Uterus (tissue), 4 donors: Measurements from ENCODE around the gene SKAP1. TPM values are rescaled to one million over a fixed set of nuclear protein-coding genes. Genes with fewer than 3 reads are reported as not detected.
"Not testable (repeated sequence)": the region's sequence is repeated elsewhere in the genome, so short reads cannot be mapped to it uniquely, and the experiment has no call there.

Experiments used
- DNase-seq, 2 donors: peaks; one replicate each; pipeline ENCODE4 v3.0.0-alpha.2; 2019 to 2020
- H3K27ac ChIP-seq, 2 donors: fragments of 200-600 bp; sonication (generic); 1 replicate in 1 of 2; 2 replicates in 1 of 2; pipeline ENCODE4 v1.5.1; 2016 to 2018
- H3K27me3 ChIP-seq, 2 donors: fragments of 200-600 bp; sonication (generic); one replicate each; pipeline ENCODE4 v1.5.1; 2018 to 2019; ENCODE audit warnings: control low read depth in 1 of 2
- H3K36me3 ChIP-seq, 2 donors: fragments of 200-600 bp; sonication (generic); one replicate each; pipeline ENCODE4 v1.5.1; 2019; ENCODE audit warnings: control low read depth in 1 of 2
- H3K4me1 ChIP-seq, 2 donors: fragments of 200-600 bp; sonication (generic); one replicate each; pipeline ENCODE4 v1.5.1; 2018 to 2019; ENCODE audit warnings: control low read depth in 1 of 2
- H3K4me3 ChIP-seq, 2 donors: fragments of 200-600 bp; sonication (generic); 1 replicate in 1 of 2; 2 replicates in 1 of 2; pipeline ENCODE4 v1.5.1; 2018 to 2019; ENCODE audit warnings: mild to moderate bottlenecking in 1 of 2
- H3K9me3 ChIP-seq, 2 donors: fragments of 200-600 bp; sonication (generic); one replicate each; pipeline ENCODE4 v1.5.1; 2019; ENCODE audit warnings: control low read depth in 1 of 2
- POLR2A ChIP-seq, 2 donors: fragments of 450-650 bp; IDR thresholded peaks; one replicate each; pipeline ENCODE4 v1.6.1; 2016; ENCODE audit warnings: antibody characterized with exemption in 2 of 2, mild to moderate bottlenecking in 1 of 2, moderate library complexity in 1 of 2
- intact Hi-C: fragments of 100-400 bp; cut with DNase I; formaldehyde crosslinking; loops from one replicate; pipeline ENCODE4 v1.15.1; 2023; ENCODE audit warnings: low total_unique reads
- total RNA-seq, 4 donors: library from RNA; depleted of rRNA in 3 of 4; stranded (reverse); fragments of >200 nt in 3 of 4; gene quantifications; one replicate each; pipeline versions ENCODE4 v1.1.0 to v1.2.4, GENCODE V29; 2014 to 2023
- TF ChIP-seq, protein P1 (sequence below), 4 experiments: fragments of 200-600 bp in 2 of 4; fragments of 450-650 bp in 2 of 4; sonication (generic) in 2 of 4; IDR thresholded peaks; one replicate each; pipeline ENCODE4 v1.5.1; 2016 to 2019; ENCODE audit warnings: antibody characterized with exemption in 4 of 4, mild to moderate bottlenecking in 2 of 4, moderate library complexity in 1 of 4
- donor health status: DM: yes; HTN: yes; CAD: no.

SKAP1 gene
- total RNA-seq, 4 donors from 2014 or later = 0.51 to 2.4 (median 1.9) TPM; not detected in 1

DNA sequence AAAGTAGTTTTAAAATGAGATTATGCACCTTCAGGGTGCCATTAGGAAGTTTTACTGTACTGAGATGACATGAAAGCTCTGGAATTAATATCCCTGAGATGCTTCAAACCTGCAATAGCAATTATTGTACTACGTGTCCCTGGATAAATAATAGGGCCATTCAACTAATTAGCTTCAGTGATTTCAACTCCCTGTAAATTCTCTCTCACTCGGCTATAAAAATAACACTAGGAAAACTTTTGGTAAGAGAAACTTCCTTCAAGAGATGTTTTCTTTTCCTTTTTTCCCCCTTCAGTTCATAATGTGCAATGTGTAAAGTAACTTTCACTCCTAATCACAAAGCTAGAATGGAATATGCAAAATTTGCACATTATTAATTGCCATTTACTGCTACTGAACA is 176.0 kb downstream of the SKAP1 start:
- no peak overlapping the region for H3K4me3 ChIP-seq
- no peaks in the 10 kb centered on the region for H3K4me1 ChIP-seq

DNA sequence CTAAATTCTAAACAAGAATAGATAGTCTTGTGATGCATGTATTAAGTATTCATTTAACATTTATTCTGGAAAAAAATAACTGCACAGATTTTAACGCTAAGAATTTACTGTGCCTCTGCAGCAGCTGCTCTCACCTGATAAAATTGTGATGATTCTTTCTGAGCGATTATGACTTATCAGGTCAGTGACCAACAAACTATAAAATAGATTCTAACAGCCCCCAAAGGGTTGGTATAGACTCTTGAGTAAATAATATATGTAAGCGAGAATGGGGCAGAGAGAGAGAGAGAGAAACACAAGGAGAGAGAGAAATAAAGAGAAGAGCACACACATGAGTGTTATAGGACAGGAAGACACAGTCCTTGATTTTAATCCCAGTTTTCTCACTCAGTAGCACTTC is 178.1 kb downstream of the SKAP1 start:
- H3K9me3 ChIP-seq = no peaks in the 10 kb centered on the region
- H3K4me1 ChIP-seq = no peaks in the 10 kb centered on the region
- DNase-seq = no peak
- H3K27me3 ChIP-seq = peaks cover 0 to 10% of the 10 kb centered on the region in 2 donors
- intact Hi-C loops = no loop called here
- no peak overlapping the region for H3K27ac ChIP-seq
- no peaks in the 10 kb centered on the region for H3K36me3 ChIP-seq
- TF ChIP-seq POLR2A (IDR thresholded peaks at IDR 0.05) = no peak
- TF ChIP-seq, protein P1, sequence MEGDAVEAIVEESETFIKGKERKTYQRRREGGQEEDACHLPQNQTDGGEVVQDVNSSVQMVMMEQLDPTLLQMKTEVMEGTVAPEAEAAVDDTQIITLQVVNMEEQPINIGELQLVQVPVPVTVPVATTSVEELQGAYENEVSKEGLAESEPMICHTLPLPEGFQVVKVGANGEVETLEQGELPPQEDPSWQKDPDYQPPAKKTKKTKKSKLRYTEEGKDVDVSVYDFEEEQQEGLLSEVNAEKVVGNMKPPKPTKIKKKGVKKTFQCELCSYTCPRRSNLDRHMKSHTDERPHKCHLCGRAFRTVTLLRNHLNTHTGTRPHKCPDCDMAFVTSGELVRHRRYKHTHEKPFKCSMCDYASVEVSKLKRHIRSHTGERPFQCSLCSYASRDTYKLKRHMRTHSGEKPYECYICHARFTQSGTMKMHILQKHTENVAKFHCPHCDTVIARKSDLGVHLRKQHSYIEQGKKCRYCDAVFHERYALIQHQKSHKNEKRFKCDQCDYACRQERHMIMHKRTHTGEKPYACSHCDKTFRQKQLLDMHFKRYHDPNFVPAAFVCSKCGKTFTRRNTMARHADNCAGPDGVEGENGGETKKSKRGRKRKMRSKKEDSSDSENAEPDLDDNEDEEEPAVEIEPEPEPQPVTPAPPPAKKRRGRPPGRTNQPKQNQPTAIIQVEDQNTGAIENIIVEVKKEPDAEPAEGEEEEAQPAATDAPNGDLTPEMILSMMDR (IDR thresholded peaks at IDR 0.05) = no peak
- no peak overlapping the region for H3K4me3 ChIP-seq

More for the DNA sequence above, 176.0 kb downstream of the SKAP1 start:
- H3K9me3 ChIP-seq = no peaks in the 10 kb centered on the region
- intact Hi-C loops = no loop called here
- peaks cover 0 to 16% of the 10 kb centered on the region in 2 donors for H3K27me3 ChIP-seq
- H3K27ac ChIP-seq = no peak overlapping the region
- TF ChIP-seq, protein P1 (IDR thresholded peaks at IDR 0.05) = no peak
- TF ChIP-seq POLR2A (IDR thresholded peaks at IDR 0.05) = no peak
- no peak for DNase-seq
- H3K36me3 ChIP-seq = no peaks in the 10 kb centered on the region

DNA sequence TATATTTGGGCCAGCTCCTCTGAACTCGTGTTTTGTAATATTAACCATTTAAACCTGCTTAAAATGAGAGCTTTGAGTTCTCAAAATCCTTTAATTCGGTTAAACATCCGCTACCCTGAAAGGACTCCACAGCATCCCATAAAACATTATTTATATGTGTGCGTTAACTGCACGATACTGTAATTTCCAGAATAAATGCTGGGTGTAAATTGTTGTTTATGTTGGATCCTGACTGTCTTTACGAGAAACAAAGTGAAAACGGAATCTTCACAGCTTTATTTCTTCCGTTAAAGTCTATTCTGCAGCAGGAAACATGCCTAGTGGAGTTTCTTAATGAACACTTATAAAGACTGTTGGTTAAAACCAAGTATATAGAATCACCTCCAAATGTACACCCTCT is 179.1 kb downstream of the SKAP1 start:
- no peaks in the 10 kb centered on the region for H3K9me3 ChIP-seq
- TF ChIP-seq POLR2A (IDR thresholded peaks at IDR 0.05) = no peak
- TF ChIP-seq, protein P1 (IDR thresholded peaks at IDR 0.05) = no peak
- intact Hi-C loops = no loop called here

DNA sequence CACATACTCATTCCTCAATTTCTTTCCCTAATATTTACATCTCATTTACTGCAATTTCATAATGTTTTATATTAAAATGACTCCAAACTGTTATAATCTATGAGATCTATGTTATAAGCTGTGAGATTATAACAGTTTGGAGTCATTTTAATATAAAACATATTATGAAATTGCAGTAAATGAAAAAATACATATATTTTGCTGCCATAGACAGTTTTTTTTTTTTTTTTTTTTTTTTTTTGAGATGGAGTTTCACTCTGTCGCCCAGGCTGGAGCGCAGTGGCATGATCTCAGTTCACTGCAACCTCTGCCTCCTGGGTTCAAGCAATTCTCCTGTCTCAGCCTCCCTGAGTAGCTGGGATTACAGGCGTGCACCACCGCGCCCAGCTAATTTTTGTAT is 180.0 kb downstream of the SKAP1 start:
- H3K9me3 ChIP-seq, H3K27me3 ChIP-seq, H3K27ac ChIP-seq, DNase-seq, H3K4me3 ChIP-seq, H3K36me3 ChIP-seq, intact Hi-C loops, H3K4me1 ChIP-seq: not testable (repeated sequence)

More for the DNA sequence above, 179.1 kb downstream of the SKAP1 start:
- DNase-seq = no peak
- no peaks in the 10 kb centered on the region for H3K36me3 ChIP-seq
- H3K27me3 ChIP-seq = peaks cover 0 to 6% of the 10 kb centered on the region in 2 donors
- H3K4me1 ChIP-seq = no peaks in the 10 kb centered on the region
- H3K27ac ChIP-seq = no peak overlapping the region
- H3K4me3 ChIP-seq = no peak overlapping the region

DNA sequence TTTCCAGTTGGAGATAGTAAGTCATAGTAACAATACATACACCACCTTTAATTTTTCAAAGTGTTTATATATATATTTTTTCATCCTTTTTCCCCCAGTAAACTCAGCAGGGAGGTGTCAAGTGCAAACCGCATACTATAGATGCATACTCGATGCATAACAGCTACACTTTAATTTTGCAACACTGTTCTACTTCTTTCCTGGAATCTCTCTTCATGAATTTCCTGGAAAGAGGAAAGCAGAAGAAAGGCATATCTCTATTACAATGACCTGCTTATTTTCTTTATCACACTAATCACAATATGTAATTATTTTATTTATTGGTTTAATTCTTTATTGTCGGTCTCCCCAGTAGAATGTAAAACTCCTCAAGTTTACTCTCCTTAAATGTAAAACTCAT is 182.4 kb downstream of the SKAP1 start:
- no peaks in the 10 kb centered on the region for H3K4me1 ChIP-seq
- H3K4me3 ChIP-seq = no peak overlapping the region
- H3K27me3 ChIP-seq = no peaks in the 10 kb centered on the region
- no peak for TF ChIP-seq POLR2A (IDR thresholded peaks at IDR 0.05)
- TF ChIP-seq, protein P1 (IDR thresholded peaks at IDR 0.05) = no peak
- DNase-seq = no peak
- intact Hi-C loops = no loop called here
- H3K9me3 ChIP-seq = no peaks in the 10 kb centered on the region
- H3K27ac ChIP-seq = no peak overlapping the region
- no peaks in the 10 kb centered on the region for H3K36me3 ChIP-seq

DNA sequence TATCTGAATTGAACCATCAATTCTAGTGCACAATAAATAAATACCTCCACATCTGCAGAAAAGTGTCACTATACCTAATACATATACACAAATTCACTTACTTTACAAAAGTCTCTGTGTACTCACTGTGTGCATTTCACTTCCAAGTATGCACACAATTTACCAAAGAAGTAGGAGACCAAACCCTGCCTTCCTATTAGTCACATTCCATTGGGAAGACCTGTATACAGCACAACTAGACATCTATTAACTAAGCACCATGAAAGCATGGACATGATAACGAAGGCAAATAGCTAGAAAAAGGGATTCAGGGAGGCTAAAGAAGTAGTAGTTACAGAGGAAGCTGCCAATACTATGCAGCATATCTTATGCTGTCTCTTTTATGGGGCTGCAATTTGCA is 183.0 kb downstream of the SKAP1 start:
- intact Hi-C loops = no loop called here
- H3K36me3 ChIP-seq = no peaks in the 10 kb centered on the region

More for the DNA sequence above, 183.0 kb downstream of the SKAP1 start:
- Histone ChIP-seq H3K4me3 (no peak overlapping the region), H3K4me1 (no peaks in the 10 kb centered on the region), H3K27ac (no peak overlapping the region), H3K27me3 (no peaks in the 10 kb centered on the region), H3K9me3 (no peaks in the 10 kb centered on the region)
- TF ChIP-seq POLR2A (IDR thresholded peaks at IDR 0.05) = no peak
- TF ChIP-seq, protein P1 (IDR thresholded peaks at IDR 0.05) = no peak
- DNase-seq = no peak
